OCI-LY1 (cell line): ENCODE data around the gene TOP2A.

Source experiments
- H2AFZ ChIP-seq: fragments of 200-600 bp; sonication (generic), shearing (Covaris generic); 2 replicates; pipeline ENCODE4 v1.6.0; 2014; ENCODE audit warnings: antibody characterized with exemption, mild to moderate bottlenecking, low read length
- H3F3A ChIP-seq: fragments of 200-600 bp; sonication (generic), shearing (Covaris generic); 2 replicates; pipeline ENCODE4 v1.6.0; 2014; ENCODE audit warnings: mild to moderate bottlenecking, antibody characterized with exemption, low read length, moderate library complexity; ENCODE audit not compliant: insufficient read depth
- H3K27ac ChIP-seq: fragments of 200-600 bp; sonication (generic); 2 replicates; pipeline ENCODE4 v1.5.1; 2014; ENCODE audit warnings: low read length, mixed run types, mild to moderate bottlenecking, low read depth; ENCODE audit not compliant: poor library complexity, severe bottlenecking
- H3K27me3 ChIP-seq: fragments of 200-600 bp; sonication (generic); 2 replicates; pipeline ENCODE4 v1.6.0; 2014; ENCODE audit warnings: antibody characterized with exemption, mild to moderate bottlenecking, low read length, moderate library complexity; ENCODE audit not compliant: insufficient read depth
- H3K36me3 ChIP-seq: fragments of 200-600 bp; sonication (generic); 2 replicates; pipeline ENCODE4 v1.6.1; 2014; ENCODE audit warnings: mild to moderate bottlenecking, antibody characterized with exemption, low read length, moderate library complexity, mixed read lengths; ENCODE audit not compliant: insufficient read depth
- H3K4me1 ChIP-seq: fragments of 200-600 bp; sonication (generic); 2 replicates; pipeline ENCODE4 v1.5.1; 2014; ENCODE audit warnings: mild to moderate bottlenecking, low read length, moderate library complexity; ENCODE audit not compliant: insufficient read depth, severe bottlenecking
- H3K4me2 ChIP-seq: fragments of 200-600 bp; sonication (generic), shearing (Covaris generic); 2 replicates; pipeline ENCODE4 v1.6.1; 2014; ENCODE audit warnings: low read length
- H3K4me3 ChIP-seq: fragments of 200-600 bp; sonication (generic); 2 replicates; pipeline ENCODE4 v1.5.1; 2014; ENCODE audit warnings: low read length, low read depth, mild to moderate bottlenecking, mixed read lengths; ENCODE audit not compliant: poor library complexity, severe bottlenecking
- H3K79me2 ChIP-seq: fragments of 200-600 bp; shearing (Covaris generic); 2 replicates; pipeline ENCODE4 v1.6.1; 2016; ENCODE audit warnings: mixed run types, low read length, mixed read lengths; ENCODE audit not compliant: insufficient read depth
- H3K9ac ChIP-seq: fragments of 200-600 bp; sonication (generic), shearing (Covaris generic); 2 replicates; pipeline ENCODE4 v1.6.1; 2014; ENCODE audit warnings: mild to moderate bottlenecking, low read length, mixed read lengths
- H3K9me2 ChIP-seq: fragments of 200-600 bp; sonication (generic), shearing (Covaris generic); 2 replicates; pipeline ENCODE4 v1.6.1; 2014; ENCODE audit warnings: low read depth, mild to moderate bottlenecking, low read length, mixed read lengths
- H3K9me3 ChIP-seq: fragments of 200-600 bp; shearing (Covaris generic); 2 replicates; pipeline ENCODE4 v1.6.1; 2014; ENCODE audit warnings: low read length, mixed read lengths
- H4K20me1 ChIP-seq: fragments of 200-600 bp; sonication (generic), shearing (Covaris generic); 2 replicates; pipeline ENCODE4 v1.6.0; 2016; ENCODE audit warnings: mild to moderate bottlenecking, low read length; ENCODE audit not compliant: insufficient read depth
- EZH2 ChIP-seq: fragments of 200-600 bp; sonication (generic), shearing (Covaris generic); IDR thresholded peaks from 2 replicates; pipeline ENCODE4 v1.8.0; 2017; ENCODE audit warnings: borderline replicate concordance, mixed run types, mild to moderate bottlenecking, antibody characterized with exemption, low read length, moderate library complexity, mixed read lengths
- TF ChIP-seq, protein P1 (sequence below): fragments of 200-600 bp; sonication (generic), shearing (Covaris generic); IDR thresholded peaks from 2 replicates; pipeline ENCODE4 v1.5.1; 2017; ENCODE audit warnings: mild to moderate bottlenecking, antibody characterized with exemption, low read length, moderate library complexity, mixed read lengths

The TOP2A gene

DNA sequence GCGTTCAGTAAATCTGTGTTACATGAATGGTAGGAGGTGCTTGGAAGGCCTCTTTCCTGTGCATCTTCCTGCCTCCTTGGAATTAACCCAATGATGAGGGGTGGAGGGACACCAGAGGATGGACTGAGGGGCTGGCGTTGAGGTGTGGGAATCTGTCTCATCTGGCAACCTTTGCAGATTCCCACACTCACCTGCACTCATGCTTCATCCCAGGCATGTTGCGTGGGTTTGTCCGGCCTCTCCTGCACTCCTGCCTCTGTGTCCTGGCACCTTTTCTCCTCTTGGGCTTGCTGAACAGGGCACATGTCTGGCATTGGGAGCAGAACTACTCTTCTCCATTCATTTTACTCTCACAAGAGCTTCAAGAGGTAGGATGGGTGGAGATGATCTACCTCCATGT, 22.5 kb upstream of the TOP2A start:
- TF ChIP-seq, protein P1, sequence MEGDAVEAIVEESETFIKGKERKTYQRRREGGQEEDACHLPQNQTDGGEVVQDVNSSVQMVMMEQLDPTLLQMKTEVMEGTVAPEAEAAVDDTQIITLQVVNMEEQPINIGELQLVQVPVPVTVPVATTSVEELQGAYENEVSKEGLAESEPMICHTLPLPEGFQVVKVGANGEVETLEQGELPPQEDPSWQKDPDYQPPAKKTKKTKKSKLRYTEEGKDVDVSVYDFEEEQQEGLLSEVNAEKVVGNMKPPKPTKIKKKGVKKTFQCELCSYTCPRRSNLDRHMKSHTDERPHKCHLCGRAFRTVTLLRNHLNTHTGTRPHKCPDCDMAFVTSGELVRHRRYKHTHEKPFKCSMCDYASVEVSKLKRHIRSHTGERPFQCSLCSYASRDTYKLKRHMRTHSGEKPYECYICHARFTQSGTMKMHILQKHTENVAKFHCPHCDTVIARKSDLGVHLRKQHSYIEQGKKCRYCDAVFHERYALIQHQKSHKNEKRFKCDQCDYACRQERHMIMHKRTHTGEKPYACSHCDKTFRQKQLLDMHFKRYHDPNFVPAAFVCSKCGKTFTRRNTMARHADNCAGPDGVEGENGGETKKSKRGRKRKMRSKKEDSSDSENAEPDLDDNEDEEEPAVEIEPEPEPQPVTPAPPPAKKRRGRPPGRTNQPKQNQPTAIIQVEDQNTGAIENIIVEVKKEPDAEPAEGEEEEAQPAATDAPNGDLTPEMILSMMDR, result no peak
- no peak for TF ChIP-seq EZH2
- Histone ChIP-seq H3K27ac (no peak overlapping the region), H3K79me2 (no peaks in the 10 kb centered on the region), H3K4me3 (no peak overlapping the region), H3F3A (no peaks in the 10 kb centered on the region), H3K36me3 (no peaks in the 10 kb centered on the region), H3K9ac (no peak overlapping the region), H3K27me3 (peaks cover 13% of the 10 kb centered on the region; the same call in 1 of the 2 replicates), H4K20me1 (no peaks in the 10 kb centered on the region), H3K9me3 (no peaks in the 10 kb centered on the region), H3K4me2 (no peak overlapping the region), H3K4me1 (peaks cover 14% of the 10 kb centered on the region), H3K9me2 (no peaks in the 10 kb centered on the region), H2AFZ (no peak overlapping the region)

DNA sequence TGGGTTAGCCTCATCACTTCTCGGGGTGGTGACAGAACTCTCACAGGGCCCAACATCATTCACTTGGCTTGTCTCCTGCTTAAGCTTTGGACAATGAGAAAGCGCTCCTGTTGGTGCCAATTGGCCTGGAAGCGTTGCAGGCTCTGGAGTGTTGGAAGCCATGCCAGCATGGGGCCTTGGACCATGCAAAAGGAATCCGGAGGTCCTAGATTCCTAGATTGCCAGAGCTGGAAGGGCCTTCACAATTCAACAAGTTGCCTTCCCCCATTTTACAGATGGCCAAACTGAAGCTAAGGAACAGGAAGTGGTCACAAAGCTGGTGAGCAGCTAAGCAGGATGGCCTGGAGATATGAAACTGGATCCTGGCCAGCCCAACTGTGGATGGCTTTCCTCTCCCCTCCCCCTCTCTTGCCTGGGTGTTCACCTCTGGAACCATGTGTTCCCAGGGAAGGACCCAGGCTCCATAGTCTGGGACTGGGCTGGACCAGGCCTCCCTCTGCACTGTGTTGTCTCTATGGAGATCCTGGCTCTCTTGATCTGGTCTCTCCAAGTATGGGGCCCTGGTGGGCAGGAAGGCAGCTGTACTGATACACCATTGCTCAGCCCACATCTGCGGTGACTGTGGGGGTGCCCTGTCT, 19.5 kb upstream of the TOP2A start:
- no peaks in the 10 kb centered on the region for H3K9me3 ChIP-seq
- H3K27me3 ChIP-seq, result 0 out of 2 replicates have a peak, but pooled peaks cover under 1% of the 10 kb centered on the region
- H3K4me2 ChIP-seq, result no peak overlapping the region
- no peaks in the 10 kb centered on the region for H4K20me1 ChIP-seq
- H3K79me2 ChIP-seq, result no peaks in the 10 kb centered on the region
- no peaks in the 10 kb centered on the region for H3K9me2 ChIP-seq
- no peak overlapping the region for H2AFZ ChIP-seq
- TF ChIP-seq, protein P1, result no peak
- TF ChIP-seq EZH2, result no peak
- H3K36me3 ChIP-seq, result no peaks in the 10 kb centered on the region
- no peak overlapping the region for H3K27ac ChIP-seq
- no peaks in the 10 kb centered on the region for H3F3A ChIP-seq
- no peak overlapping the region for H3K4me3 ChIP-seq
- H3K4me1 ChIP-seq, result no peaks in the 10 kb centered on the region
- no peak overlapping the region for H3K9ac ChIP-seq

DNA sequence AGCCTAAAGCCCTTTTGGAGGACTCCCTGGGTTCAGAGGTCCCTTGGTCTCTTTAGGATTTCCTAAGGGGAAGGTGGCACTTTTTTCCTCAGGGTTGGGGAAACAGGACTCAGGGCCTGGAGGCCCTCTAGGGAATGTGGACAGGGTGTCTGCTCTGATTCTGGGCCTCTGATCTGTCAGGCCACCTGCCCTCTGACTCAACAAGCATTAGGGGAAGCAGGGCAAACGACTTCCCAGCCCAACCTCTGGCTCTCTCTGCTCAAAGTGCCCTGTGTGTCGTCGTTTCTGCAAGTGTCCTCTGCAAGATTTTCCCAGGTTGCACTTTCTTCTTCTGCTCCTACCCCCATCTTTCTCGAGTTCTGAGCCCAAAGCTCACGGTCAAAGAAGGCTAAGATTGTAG, 18.9 kb upstream of the TOP2A start:
- H3K27me3 ChIP-seq, result peaks cover 5% of the 10 kb centered on the region; the same call in 1 of the 2 replicates
- H3K4me2 ChIP-seq, result no peak overlapping the region
- no peaks in the 10 kb centered on the region for H4K20me1 ChIP-seq
- H3K4me1 ChIP-seq, result no peaks in the 10 kb centered on the region
- H3F3A ChIP-seq, result no peaks in the 10 kb centered on the region
- TF ChIP-seq, protein P1, result no peak
- no peak for TF ChIP-seq EZH2
- H3K27ac ChIP-seq, result no peak overlapping the region
- H3K36me3 ChIP-seq, result no peaks in the 10 kb centered on the region
- H3K9me2 ChIP-seq, result no peaks in the 10 kb centered on the region
- H2AFZ ChIP-seq, result no peak overlapping the region
- no peaks in the 10 kb centered on the region for H3K79me2 ChIP-seq
- no peaks in the 10 kb centered on the region for H3K9me3 ChIP-seq
- H3K9ac ChIP-seq, result no peak overlapping the region
- no peak overlapping the region for H3K4me3 ChIP-seq
